Stimulated activated CD4-positive, alpha-beta T cell treated with anti-CD3 and anti-CD28 coated beads, Interleukin-1b, Interleukin-23, amount 100 ng/mL, for 24 hours (primary cell): Measurements from ENCODE around the gene ZNF79.
A peak's percentile ranks its signal among the peaks of the same experiment; 100 is the strongest.
"Not testable (repeated sequence)": the region's sequence is repeated elsewhere in the genome, so short reads cannot be mapped to it uniquely, and the experiment has no call there.

Experiments used
- DNase-seq, 4 experiments: peaks; one replicate each; pipeline ENCODE4 v3.0.0-alpha.2; 2020; ENCODE audit warnings: low read depth in 4 of 4, low spot score in 1 of 4

Gene ZNF79

DNA sequence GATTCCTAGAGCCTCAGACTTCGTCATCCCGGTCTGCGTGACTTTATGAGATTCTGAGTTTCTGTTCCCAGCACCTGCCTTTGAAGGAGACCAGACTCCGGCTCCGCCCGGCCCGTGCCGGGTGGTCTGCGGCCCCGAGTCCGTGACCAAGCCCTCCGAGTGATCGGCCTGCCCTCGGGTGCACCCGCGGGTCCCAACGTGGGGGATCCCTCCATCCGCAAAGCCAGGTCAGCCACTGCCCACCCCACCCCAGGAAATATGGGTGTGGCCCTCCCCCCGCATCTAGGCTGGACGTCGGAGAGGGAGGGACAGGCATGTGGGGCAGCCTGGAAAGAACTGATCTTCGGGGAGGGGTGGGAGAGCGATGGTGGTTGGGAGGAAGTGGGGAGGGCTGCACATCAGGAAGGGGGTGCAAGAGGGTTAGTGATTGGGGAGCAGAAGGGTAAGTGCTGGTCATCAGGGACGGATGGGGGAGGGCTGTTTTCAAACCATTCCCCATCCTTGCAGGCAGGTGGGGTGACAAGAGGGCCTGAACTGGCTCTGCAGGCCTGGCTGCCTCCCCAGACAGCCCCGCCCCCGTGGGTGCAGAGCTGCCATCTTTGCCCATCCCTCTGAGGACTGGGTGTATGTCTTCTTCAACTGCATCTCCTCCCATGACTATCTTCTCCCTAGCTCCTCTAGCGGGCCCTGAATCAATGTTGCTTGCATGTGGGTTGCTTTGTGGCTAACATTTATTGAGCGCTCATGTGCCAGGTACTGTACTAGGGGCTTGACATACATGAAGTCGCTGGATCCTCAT, 27.9 kb downstream of the ZNF79 start:
- peak in 1 of 4 experiments; percentile 23 for DNase-seq

DNA sequence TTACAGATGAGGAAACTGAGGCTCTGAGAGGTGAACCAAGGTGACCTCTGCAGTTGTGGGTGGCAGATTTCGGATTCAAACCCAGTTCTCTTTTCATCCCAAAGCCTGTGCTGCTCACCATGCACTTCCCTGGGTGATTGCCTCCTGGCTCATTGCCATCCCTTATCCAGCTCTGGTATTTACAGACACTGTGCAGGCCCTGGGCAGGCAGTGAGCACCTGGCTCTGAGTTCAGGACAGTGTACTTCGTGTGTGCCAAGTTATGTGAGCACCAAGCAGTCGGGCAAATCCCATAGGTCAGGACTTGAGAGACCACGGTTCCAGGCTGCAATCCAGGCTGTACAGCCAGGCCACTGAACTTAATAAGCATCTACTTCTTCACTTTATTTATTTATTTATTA, 28.5 kb downstream of the ZNF79 start:
- no peak for DNase-seq

DNA sequence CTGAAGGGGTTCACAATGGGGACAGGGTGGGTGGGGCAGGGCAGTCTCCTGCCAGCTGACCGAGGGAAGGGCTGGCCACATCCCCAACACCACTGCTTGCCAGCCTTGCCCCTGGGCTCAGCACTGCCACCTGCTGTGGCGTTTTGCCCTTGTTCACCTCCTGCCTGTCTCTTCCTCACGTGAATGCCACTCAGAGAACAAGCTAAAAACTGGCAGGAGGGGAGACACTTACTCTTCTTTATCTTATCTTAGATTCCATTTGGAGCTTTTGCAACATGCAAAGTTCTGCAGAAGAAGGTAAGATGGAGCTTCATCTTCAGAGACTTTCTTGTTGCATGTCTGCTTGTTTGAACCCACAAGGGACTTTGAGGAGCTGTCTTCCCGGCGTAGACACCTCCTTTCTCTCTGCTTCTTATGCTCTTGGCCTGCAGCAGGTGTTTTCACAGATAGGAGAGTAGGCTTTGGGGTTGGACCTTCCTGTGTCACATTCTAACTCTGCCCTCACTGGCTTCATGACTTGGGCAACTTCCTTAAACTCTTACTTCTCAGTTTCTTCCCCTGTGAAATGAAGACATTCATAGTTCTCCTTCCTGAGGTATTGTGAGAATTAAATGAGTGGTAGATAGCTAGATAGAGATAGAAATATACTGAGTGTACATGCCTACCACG, 31.3 kb downstream of the ZNF79 start:
- DNase-seq, result no peak

DNA sequence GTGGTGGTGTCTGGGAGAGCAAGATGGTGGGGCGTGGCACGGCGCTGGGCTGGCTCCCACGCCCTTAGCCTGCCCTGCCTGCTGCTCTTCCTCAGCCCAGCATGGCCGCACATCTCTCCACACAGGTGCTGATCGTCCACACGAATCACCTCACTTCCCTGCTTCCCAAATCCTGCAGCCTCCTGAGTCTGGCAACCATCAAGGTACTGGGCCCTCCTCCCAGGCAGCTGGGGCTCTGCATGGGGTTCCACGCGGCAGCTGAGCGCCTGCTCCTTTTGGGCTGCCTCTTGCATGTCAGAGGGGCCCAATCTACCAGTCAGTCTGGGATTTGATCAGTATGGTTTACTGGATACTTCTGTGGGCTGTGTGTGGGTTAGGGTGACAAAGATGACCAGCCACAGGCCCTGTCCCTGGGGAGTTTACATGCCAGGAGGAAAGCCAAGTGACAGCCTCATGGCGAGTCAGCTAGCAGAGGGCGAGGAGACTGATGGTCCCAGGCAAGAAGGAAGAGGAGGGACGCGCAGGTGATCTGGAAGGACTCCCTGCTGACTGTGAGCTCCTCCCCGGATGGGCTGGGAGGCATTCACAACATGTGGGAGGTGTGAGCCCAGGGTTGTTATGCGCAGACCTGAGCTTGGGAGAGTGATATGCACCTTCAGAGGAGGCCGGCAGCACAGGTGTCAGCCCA, 33.2 kb downstream of the ZNF79 start:
- no peak for DNase-seq

DNA sequence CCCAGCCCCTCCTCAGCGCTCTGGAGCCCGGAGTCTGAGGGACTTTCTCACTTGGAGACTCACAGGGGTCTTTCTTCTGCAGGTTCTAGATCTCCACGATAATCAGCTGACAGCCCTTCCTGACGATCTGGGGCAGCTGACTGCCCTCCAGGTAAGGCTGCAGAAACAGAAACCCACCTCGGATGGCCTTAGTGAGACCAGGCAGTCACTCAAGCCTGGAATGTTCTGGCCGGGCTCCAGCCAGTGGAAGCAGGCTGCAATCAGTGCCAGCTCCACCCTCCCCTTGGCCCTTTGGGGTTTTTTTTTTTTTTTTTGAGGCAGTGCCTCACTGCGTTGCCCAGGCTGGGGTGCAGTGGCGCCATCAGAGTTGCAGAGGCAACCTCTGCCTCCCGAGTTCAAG, 34.7 kb downstream of the ZNF79 start:
- no peak for DNase-seq

DNA sequence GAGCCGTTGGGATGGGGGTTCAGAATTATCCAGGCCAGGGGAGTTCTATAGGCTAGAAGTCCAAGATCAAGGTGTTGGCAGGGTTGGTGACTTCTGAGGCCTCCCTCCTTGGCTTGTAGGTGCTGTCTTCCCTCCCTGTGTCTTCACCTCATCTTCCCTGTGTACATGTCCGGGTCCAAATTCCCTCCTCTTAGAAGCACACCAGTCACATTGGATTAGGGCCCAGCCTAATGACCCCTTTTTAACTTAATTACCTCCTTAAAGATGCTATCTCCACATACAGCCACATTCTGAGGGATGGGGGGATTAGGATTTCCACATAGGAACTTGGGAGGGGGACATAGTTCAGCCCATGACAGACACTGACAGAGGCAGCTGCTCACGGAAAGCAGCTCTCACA, 39.2 kb downstream of the ZNF79 start:
- no peak for DNase-seq

DNA sequence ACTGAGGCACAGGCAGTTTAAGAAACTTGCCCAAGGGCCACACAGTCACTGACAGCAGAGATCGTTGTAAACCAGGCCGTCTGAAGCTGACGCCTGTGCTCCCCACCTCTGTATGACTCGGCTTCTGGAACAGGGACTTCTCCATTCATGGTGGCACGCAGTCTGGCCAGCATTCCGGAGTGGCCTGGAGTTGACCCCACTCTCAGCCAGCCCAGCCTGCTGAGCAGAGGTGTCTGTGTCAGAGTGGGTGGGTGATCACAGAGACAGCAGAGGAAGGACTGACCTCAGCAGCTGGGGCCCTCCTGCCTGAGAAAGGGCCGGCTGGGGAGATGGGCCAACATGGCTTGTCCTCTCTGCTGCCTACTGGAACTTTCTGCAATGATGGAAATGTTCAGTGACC, 39.7 kb downstream of the ZNF79 start:
- no peak for DNase-seq

DNA sequence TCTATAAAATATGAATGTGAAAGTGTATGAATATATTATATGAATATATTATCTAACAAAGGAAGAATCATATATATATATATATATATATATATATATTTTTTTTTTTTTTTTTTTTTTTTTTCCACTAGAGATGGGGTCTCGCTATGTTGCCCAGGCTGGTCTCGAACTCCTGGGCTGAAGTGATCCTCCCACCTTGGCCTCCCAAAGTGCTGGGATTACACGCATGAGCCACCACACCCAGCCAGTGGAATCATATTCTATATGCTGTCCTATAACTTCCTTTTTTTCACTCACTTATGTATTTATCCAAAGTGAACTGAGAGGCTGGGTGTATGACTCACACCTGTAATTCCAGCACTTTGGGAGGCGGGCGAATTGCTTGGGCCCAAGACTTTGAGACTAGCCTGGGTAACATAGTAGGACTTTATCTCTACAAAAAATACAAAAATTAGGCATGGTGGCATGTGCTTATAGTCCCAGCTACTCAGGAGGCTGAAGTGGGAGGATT, 42.3 kb downstream of the ZNF79 start:
- not testable (repeated sequence) for DNase-seq

DNA sequence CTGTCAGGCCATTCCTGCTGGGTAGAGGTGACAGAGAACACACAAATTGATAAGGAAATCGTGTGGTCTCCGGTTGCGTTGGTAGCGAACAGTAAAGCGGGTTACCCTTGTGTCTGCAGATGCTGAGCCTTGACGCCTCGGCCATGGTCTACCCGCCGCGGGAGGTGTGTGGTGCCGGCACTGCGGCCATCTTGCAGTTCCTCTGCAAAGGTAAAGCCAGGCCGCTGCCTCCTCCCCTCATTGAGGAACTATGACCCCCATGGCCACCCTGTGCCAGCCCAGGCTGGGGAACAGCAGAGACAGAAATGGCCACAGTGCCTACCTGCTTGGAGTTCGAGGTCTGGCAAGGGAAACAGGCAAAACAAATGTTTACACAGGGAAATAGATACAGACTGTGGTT, 43.4 kb downstream of the ZNF79 start:
- DNase-seq, result no peak

DNA sequence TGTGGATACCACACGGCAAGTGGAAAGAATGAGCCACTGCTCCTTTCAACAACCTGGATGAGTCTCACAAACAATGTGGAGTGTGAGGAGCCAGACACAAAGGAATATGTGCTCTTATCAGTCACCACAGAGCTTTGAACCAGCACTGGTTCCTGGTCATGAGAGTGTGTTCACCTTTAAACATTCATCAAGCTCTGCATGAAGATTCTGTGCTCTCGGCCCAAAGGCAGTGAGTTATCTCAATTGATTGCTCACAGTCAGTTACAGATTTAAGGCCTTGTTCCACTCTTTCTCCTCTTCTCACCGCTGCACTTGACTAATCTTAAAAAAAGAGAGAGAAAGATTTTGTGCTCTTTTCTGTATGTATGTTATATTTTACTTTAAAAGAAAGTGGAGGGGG, 46.5 kb downstream of the ZNF79 start:
- no peak for DNase-seq

DNA sequence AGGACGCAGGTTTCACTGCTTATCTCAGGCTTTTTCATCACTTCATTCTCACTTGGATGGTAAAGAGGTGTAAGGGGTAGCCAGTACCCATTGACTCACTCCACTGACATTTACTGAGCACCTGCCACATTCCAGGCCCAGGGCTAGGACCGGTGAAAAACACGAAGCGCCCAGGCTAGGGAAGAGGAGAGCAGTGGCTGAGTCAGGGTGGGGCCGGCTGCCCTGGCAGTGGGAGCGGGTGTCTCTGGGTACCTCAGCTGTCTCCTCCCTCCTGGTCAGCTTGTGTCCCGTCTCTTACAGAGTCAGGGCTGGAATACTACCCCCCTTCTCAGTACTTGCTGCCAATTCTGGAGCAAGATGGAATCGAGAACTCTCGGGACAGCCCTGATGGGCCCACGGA, 49.3 kb downstream of the ZNF79 start:
- no peak for DNase-seq

DNA sequence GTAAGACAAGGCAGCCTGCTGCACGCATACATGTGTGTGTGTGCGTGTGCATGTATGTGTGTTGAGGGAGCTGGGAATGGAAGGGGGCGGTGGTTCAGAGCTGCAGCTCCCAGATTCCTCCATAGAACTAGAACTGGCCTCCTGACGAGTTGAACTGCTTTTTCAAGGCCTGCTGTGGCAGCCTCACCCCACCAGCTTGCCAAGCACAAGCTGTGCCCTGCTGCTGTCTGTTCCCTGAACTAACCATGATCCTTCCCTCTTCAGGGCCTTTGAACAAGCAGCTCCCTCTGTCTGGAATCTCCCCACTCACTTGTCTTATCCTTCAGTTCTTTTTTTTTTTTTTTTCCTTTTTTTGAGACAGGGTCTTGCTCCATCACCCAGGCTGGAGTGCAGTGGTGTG, 49.8 kb downstream of the ZNF79 start:
- no peak for DNase-seq

DNA sequence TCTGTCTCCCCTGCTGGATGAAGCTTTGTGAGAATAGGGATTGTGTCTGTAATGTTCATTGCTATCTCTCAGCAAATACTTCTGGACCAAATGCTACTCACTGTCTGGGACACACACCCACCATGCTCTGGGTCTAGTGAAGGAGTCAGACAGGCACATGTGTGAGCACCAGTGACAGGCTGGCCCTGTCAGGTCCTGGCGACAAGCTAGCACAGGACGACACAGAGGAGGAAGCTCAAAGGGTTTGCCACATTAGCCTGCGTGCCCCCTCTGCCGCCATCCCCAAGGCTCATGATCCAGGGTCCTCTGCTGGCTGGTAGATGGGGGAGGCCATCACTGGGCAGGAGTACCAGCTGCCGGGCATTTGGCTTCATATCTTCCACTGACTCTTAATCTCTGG, 50.4 kb downstream of the ZNF79 start:
- no peak for DNase-seq

DNA sequence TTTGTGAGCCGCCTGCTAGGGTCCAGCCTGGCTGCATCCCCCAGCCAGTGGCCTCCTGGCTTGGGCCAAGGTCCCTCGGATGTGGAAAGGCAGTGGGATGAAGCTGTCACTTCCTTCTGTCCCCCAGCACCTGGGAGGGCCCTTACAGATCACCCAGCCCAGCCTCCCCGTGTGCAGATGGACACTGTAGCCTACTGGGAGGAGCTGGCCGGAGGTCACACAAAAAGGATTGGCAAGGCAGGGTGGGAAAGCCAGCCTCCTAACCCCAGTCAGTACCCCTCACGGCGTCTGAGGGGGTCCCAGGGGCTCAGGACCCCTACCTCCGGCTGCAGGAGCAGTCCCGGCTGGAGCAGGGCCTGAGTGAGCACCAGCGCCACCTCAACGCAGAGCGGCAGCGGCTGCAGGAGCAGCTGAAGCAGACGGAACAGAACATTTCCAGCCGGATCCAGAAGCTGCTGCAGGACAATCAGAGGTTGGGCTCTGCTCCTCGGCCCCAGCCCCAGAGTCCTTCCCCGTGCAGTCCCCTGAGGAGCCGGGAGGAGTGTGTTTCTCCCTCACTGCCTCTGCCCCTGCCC, 55.4 kb downstream of the ZNF79 start:
- no peak for DNase-seq

DNA sequence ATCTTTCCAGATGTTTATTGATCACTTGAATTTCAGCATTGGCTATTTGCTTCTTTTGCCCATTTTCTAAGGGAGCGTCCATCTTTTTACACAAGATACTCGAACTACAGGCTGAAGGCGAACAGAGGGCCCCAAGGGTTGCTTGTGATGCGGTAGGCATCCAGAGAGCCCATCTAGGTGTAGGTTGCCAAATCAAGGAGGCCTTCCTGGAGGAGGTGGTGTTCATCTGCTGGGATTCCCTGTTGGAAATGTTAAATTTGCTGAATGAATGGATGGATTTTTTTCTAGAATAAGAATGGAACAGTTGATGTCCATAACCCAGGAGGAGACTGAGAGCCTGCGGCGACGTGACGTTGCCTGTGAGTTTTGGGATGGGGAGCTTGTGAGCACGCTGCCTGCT, 58.5 kb downstream of the ZNF79 start:
- DNase-seq, result no peak

DNA sequence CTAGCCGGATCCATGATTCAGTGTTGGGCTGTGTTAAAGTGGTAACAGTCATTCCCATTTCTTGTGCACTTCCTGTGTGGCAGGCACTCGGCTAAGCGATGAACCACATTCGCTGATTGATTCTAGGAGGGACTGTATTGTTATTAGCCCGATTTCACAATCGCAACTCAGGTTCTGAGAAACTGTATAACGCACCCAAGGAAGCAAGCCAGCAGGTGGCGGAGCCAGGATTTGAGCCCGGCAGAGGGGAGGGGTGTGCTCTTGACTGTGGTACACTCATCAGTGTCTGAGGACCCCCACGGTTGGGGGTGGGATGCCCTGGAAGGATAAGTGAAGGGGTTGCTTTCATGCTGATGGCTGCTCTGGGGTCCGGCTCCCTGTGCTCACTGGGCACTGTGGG, 61.8 kb downstream of the ZNF79 start:
- no peak for DNase-seq

DNA sequence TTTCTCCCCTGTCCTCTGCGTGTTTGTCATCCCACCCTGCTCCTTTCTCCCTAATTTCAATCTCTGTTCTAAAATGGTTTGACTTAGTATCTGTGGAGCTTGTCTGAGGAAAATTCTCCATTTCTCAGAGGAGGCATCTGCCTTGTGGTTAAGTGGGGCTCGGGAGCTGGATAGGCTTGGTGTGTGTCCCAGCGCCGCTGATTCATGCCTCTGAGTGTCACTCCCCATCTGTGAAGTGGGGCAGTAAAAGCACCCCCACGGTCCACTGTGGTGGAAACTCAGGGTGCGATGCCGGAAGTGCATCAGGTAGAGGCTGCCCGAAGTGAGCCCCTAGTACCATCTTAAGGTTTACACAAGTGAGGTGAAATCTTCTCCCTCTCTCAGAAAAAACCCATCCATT, 64.8 kb downstream of the ZNF79 start:
- no peak for DNase-seq

DNA sequence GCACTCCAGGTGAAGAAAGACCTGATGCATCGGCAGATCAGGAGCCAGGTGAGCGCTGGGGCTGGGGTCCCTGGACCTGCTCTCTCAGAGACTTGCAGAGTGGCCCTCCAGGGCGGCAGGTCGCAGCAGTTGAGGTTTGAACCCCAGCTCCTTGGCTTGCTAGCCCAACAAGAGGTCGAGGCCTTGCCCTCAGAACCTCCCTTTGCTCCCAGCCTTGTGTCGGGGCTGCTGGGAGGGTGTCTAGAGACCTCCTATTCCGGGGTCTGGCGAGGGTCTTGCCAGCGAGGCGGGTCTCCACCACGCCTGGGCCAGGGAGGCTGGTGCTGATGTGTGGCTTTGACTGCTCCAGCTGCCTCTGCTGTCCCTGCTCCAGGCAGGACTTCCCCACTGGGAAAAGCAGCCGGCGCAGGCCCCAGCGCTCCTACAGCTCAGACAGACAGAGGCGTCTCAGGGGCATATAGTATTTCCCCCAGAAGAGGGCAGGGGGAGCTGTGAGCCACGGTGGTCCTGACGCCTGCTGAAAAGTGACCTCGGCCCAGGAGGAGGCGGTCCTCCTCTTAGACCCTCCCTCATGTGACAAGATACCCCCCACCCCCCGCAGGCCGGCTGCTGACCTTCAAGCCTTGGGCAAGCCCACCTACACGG, 65.4 kb downstream of the ZNF79 start:
- no peak for DNase-seq

DNA sequence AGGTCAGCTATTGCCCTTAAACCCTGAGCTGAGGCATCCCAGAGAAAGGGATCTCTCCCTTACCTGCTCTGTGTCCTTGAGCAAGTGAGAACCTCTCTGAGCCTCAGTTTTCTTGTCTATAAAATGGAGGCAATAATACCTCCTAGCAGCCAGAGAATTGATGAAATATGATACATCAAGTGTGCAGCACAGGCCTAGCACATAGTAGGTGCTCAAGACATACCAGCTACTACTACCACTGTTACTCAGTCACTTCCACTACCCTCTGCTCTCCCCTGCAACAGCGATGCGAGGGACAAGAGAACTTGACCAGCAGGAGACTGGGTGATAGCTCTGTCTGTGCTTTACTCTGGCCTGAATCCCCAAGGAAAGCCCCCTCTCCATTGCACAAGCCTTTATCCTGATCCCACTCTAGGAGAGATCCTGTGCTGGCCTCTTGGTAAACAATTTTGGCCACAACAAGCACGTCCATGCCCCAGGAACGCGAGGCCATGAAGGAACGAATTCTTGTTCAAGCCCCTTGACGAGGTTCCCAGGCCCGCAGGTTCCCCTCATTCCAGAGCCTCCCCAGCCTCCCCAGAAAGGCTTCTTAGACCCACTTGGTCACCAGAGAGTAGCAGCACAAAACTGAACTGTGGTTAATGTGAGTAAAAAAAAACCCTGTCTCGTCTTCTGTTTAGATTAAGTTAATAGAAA, 66.5 kb downstream of the ZNF79 start:
- DNase-seq, result no peak

DNA sequence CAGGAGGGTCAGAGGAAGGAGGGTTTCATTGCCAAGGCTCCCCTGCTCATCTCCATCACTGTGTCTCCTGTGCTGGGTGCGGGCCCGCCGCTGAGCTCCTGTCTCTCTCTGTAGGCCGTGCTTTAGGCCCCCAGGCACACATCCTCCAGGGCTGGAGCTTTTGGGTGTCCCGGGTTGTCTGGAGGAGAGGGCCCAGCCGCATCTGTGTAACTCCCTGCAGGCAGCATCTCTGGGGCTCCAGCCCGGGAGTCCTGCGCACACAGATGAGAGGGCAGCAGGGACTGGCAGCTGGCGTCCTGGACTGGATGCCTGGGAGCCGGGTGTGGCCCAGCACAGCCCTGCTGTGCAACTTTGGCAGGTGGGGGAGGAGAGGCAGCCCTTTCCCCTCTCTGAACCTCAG, 67.3 kb downstream of the ZNF79 start:
- DNase-seq, result no peak

DNA sequence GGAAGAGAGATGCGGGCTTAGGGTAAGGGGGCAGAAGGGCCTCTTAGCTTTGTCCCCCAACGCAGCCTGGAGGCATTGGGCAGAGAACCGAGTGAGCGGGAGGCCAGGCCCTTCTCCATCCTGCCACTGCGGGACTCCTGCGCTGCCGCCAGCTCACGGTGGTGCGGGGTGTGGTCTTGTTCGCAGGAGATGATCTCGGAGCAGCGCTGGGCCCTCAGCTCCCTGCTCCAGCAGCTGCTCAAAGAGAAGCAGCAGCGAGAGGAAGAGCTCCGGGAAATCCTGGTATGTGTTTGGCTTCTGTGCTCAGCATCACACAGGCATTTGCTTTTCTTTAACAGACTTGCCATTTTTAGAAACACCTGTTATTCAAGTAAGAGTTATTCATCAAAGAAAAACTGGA, 68.4 kb downstream of the ZNF79 start:
- no peak for DNase-seq
